Right lobe of liver (tissue), 4 donors: ENCODE results near the gene PLCL1.

Source experiments
- POLR2A ChIP-seq: fragments of 450-650 bp; IDR thresholded peaks from one replicate; pipeline ENCODE4 v1.6.1; 2017; ENCODE audit warnings: antibody characterized with exemption, mild to moderate bottlenecking
- TF ChIP-seq, protein P1 (sequence below), 4 donors: fragments of 200-600 bp in 3 of 4; fragments of 450-650 bp in 1 of 4; IDR thresholded peaks; one replicate each; pipeline versions ENCODE4 v1.5.1 to v1.8.0; 2016 to 2022; ENCODE audit warnings: antibody characterized with exemption in 4 of 4, mild to moderate bottlenecking in 2 of 4
- donor health status: DM: no; HTN: no; CAD: no.
- donor health status: DM: no; HTN: no; CAD: no.
- donor health status: DM: no; HTN: yes; CAD: no.

GRCh38 chr2:197863744-197864143 is 59.4 kb downstream of the PLCL1 start:
- TF ChIP-seq, protein P1, sequence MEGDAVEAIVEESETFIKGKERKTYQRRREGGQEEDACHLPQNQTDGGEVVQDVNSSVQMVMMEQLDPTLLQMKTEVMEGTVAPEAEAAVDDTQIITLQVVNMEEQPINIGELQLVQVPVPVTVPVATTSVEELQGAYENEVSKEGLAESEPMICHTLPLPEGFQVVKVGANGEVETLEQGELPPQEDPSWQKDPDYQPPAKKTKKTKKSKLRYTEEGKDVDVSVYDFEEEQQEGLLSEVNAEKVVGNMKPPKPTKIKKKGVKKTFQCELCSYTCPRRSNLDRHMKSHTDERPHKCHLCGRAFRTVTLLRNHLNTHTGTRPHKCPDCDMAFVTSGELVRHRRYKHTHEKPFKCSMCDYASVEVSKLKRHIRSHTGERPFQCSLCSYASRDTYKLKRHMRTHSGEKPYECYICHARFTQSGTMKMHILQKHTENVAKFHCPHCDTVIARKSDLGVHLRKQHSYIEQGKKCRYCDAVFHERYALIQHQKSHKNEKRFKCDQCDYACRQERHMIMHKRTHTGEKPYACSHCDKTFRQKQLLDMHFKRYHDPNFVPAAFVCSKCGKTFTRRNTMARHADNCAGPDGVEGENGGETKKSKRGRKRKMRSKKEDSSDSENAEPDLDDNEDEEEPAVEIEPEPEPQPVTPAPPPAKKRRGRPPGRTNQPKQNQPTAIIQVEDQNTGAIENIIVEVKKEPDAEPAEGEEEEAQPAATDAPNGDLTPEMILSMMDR (IDR thresholded peaks at IDR 0.05), result no peak
- TF ChIP-seq POLR2A, result no peak
